Measurements from ENCODE around the gene LIMS2.
A peak's percentile ranks its signal among the peaks of the same experiment; 100 is the strongest.

Gene LIMS2

DNA sequence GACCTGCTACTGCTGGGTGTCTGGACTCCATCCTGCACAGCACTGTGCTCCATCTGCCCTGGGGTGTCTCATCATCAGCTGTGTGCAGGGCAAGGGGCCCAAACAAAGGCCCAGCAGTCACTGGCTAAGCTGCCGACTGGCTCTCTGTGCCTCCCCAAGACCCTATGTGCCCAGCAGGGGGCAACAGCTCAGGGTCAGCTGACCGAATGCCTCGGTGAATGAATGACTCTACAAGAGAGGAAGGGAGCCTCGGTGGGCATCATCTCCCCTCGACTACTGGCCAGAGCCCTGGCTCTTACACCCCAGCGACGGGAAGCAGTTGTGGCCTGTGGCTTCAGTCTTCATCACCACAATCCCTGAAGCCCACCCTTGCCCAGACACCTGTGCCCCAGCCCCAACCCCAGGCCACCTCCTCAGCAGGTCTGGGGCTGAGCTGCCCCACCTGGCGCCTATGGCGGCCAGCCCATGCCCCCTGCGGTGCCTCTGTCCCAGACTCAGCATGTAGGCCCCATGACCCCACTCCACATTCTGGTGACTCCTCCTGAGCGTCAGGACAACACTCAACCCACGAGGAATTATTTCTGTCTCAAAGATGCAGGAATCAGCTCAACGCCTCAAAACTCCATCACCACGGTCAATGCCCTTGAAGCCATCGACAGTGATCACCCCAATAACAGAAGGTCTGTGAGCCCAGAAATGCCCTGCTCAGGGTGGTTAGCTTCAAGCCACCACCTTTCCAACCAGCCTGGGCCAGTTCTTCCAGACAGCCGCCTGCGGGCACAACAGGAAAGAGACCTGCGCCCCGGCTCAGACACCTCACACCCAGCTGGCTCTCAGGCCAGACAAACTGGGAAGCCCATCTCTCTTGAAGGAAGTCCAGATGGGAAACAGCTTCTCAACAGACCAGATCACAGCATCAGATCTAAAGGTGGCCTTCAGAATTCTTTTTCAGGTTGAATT is 31.0 kb downstream of the LIMS2 start:
- DNase-seq, result no peak

DNA sequence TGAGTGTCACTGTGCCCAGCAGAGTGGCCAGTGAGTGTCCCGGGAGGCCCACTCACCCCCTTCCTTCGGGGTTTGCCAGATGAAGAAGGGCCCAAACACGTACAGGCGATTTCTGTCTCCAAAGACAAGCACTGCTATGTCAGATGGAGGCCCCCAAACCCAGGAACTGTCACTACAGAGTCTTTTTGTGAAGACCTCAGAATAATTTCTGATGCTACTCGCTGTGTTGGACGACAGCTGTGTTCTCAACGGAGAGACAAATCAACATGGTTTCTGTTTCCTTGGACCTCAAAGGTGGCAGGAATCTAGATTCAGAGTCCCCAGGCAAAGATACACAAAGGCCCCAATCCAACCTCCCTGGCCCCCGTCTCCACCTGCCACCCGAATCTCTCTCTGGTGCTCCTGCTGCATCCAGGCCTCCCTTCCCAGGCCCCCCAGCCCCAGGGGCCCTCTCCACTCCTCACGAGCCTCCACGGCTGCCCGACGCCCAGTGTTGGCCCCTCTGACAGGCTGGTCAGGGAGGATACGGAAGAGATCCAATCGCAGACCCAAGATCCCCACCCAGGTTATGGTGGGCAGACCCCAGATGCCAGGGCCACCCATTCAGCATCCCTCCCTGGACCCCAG is 31.8 kb downstream of the LIMS2 start:
- DNase-seq, result no peak

DNA sequence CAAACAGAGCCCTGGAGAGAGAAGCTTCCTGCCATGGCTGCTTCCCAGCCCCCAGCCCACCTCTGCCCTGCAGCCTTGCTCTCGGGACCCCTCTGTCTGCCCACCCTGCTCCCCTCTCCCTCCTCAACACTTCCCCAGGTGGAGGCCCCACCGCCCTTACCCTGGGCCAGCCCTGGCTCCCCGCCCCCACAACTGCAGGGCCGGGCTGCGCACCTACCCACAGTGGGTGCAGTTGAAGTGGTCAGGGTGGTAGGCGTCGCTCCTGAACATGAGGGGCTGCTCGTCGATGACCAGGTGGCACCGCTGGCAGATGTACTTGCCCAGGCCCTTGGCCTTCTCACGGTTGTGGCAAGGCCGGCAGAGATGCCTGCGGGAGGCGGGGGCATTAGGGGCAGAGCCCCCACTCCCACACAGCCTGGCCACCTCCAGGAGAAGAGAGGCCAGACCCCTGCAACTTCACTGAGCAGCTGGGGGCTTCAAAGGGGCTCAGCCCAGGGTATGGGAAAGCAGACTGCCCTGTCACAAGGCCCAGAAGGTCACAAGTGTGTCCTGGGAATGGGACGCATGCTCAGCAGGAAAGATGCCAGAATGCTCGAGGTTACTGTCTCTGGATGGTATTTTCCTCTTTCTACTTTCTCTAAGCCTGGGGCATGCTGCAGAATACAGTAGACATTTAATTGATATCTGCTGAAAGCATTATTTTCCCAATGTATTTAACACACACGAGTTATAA is 32.5 kb downstream of the LIMS2 start:
- no peak for DNase-seq

DNA sequence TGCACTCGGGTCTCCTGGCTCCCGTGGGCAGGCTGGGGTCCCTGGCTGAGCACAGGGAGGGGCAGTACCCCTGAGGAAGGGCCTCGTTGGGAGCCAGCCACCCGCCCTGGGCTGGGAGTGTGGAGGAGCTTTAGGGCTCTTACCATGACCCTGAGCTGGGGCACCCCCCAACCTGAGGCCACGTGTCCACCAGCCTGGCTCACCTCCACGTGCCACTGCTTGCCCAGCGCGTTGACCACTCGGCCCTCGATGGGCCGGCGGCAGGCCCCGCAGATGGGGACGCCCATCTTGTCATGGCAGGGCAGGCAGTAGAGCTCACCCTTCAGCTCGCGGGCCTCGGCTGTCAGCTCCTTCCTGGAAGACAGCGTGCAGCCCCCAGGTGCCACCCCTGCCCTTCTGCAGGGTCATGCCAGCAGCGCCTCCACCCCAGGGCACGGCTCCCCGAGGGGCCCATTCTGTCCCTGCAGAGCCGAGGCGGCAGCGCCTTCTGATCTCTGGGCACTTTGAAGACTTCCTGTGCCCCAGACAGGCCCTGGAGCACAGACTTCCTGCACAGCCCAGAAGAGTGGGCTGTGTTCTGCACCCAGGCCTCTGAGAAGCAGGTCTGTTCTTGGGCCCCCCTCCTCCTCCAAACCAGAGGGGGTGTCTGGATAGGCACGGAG is 33.4 kb downstream of the LIMS2 start:
- DNase-seq, result no peak

DNA sequence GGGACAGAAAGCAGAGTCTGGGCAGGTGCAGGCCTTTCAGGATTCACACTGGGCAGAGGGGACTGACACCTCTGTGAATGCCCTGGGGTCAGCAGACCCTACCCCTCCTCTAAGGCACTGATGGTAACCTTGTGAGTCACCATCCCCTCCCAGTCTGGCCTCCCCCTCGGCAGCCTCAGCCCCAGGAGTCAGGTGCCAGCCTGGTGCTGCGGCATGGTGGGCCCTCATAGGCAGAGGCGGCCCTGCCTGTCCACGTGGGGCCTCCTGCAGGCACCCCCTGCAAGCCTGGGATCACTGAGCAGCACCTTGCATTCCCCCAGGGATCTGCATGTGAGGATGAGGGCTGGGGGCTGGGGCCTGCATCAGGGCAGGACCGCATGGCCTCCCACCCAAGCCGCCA is 34.2 kb downstream of the LIMS2 start:
- DNase-seq, result no peak

DNA sequence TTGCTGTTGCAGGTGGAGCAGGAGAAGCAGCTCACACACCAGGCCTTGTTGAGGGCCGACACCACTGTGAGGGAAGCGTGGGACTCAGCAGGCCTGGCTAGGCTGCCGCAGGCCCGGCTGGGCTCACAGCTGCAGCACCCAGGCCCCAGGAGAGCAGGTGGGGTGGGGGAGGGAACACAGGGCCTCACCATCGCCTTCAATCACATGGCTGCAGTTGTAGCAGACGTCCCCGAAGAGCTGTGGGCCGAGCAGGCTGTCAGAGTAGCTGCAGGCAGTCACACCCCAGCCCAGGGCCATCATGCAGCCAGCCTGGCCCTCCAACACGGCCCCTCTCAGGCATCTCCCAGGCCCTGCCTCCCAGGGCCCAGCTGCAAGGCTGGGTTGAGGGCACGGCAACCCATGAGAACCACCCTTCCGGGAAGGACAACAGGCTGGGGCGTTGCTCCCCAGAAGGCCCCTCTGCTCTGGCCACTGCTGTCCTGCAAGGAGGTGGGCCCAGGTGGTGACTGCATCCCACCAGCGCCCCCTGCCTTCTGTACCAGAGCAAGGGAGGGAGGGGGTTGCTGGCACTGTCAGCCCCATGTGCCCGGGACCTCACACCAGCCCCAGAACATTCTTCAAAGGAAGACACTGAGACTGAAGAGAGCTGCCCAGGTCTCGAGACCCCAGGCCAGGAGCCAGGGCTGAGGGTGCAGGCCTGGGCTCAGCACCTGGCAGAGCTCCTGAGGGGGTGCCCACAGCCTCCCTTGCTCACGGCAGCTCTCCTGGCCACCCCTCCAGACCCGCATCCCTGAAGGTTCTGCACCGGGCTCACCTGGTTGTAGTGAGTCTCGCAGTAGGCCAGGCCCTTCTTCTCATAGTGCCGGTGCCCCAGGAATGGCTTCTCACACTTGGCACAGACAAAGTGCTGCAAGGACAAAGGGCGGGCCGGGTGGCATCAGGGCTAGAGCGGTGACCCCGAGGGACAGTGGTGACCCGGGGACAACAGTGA is 35.0 kb downstream of the LIMS2 start:
- DNase-seq, result peak; percentile 21

DNA sequence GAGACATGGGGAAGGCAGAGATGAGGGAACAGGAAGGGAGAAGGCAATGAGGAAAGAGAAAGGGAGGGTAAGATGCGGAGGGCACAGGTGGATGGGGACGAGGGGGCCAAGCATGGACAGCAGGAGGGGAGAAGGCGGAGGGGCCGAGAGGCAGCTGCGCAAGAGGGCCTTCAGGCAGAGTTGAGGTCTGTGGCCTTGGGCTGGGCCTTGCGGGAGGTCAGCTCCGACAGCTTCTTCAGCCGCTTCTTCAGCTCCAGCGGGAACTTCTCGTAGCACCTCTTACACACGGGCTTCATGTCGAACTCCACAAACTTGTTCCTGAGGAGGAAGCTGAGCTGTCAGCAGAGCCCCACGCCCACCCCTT is 36.2 kb downstream of the LIMS2 start:
- no peak for DNase-seq

DNA sequence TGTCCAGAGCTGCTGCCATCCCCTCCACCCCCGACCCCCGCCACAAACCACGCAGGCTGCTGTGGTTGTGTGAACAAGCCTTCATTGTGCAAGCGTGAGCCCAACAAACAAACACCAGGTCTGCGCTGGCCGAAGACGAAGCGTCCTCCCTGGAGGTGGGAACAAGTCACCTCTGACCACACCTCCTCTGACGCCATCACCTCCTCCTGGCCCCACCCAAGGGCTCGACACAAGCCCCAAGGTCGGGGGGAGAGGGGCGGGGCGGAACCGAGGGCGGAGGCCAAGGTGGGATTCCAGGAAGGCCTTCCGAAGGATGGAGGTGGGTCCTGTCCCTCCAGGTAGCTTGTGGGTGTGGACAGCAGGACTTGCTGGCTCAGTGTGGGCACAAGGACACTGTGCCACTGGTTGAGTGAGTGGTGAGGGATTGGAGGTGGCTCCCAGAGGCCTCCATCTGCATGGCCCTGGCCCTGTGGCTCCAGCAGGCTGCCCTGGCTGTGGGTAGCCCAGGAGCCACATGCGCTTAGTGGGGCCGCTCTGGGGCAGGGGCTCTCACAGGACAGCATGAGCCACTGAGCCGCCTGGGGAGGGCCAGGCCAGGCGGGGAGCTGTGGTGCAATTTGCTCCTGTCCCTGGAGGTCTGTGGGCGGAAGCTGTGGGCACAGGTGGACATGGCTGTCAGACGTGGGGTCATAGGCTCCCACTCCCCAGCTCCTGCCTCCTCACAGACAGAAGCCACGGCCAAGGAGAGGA is 36.8 kb downstream of the LIMS2 start:
- no peak for DNase-seq

DNA sequence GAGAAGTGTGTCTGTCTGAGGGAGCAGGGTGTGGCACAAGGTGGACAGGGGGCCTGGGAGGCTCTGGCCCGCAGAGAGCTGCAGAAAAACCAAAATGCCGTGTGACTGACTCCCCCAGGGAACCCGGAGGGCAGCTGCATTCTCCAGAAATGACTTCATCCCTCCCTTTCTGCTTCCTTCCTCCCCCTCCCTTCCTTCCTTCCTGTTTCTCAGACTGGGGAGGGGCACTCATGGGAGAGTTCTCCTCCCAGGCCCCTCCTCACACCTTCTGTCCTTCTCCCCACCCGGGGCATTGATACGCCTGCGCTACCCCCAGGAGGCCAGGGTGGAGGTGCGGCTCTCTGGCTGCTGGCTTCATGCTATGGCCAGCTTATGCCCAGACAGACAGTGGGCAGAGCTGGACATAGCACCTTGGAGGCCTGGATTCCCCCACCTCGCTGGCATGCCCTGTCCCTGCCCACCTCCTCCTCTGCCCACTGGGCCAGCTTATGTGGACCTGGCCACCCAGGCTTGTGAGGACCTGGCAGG is 37.5 kb downstream of the LIMS2 start:
- DNase-seq, result no peak

DNA sequence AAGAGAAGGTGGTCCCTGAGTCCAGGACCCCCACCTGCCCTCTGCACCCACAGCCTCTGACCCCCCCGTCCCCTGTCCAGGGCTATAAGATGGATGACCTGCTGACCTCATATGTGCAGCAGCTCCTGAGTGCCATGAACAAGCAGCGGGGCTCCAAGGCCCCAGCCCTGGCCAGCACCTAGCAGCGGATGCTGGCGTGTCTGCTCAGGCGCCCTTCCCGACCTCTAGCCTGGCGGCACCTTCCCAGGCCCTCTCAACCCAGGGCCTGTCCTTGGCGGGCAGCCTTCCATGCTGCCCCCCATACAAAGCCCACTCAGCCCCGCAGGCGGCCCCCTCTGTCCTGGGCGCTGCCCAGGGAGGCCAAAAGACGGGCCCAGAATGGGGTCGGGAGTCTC is 38.1 kb downstream of the LIMS2 start:
- no peak for DNase-seq

DNA sequence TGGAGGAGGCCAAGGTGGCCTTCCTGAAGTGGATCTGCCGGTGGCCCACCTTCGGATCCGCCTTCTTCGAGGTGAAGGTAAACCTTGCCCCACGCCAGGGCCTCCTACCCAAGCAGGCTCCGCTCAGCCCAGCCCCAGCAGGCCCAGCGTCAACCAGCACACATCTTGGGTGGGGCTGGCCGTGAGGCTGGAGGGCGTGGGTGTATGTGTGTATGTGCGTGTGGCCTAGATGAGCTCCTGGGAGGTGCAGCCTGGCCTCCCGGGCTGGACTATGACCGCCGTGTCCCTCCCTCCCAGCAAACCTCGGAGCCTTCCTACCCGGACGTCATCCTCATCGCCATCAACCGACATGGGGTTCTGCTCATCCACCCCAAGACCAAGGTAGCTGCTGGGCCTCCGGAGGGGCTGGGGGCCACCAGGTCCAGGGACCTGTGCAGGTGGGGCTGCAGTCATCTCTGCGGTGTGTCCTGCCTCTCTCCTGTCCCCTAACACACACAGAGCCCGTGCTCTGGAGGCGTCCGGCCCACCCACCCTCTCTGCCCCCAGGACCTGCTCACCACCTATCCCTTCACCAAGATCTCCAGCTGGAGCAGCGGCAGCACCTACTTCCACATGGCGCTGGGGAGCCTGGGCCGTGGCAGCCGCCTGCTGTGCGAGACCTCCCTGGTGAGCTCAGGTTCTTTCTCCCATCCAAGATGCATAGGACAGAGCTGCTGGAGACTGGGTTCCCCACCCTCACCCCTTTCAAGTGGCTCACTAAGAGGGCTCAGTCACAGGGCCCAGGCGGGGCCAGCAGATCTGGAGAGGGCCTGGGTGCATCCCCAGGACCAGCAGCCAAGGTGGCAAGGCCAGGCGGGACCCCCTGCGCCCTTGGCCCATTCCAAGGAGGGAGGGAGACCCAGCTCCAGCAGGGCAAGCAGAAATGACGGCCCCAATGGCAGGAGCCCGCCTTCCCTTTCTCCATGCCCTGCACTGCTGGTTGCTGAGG is 38.8 kb downstream of the LIMS2 start:
- no peak for DNase-seq

DNA sequence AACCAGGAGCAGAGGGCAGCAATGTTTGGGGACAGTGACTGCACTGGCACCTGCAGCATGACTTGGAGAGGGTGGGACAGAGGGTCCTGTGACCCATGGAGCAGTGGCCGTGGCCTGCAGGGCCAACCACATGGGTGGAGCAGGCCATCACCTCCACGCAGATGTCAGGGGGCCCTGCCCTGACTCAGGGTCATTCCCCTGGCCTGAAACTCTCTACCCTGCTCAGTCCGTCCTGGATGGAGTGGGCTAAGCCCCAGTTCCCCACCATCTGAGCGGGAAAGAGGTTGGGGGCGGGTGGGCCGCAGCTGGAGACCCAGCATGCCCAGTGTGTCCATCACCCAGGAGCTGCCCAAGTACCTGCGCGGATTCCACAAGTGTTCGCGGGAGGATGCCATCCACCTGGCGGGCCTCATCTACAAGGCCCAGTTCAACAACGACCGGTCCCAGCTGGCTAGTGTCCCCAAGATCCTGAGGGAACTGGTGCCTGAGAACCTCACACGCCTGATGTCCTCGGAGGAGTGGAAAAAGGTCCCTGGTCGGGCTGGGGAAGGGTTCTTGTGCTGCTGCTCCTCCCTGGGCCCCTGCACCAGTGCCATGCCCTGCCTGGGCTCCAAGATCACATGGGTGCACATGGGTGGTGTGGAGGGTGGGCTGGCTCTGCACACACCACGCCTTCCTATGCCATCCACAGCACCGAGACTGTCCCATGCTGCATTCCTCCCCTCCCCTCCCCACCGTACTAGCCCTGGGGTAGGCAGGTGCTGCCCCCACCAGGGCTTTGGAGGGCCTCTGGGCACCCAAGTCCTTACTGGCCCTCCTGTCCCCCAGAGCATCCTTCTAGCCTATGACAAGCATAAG is 39.7 kb downstream of the LIMS2 start:
- DNase-seq, result no peak

DNA sequence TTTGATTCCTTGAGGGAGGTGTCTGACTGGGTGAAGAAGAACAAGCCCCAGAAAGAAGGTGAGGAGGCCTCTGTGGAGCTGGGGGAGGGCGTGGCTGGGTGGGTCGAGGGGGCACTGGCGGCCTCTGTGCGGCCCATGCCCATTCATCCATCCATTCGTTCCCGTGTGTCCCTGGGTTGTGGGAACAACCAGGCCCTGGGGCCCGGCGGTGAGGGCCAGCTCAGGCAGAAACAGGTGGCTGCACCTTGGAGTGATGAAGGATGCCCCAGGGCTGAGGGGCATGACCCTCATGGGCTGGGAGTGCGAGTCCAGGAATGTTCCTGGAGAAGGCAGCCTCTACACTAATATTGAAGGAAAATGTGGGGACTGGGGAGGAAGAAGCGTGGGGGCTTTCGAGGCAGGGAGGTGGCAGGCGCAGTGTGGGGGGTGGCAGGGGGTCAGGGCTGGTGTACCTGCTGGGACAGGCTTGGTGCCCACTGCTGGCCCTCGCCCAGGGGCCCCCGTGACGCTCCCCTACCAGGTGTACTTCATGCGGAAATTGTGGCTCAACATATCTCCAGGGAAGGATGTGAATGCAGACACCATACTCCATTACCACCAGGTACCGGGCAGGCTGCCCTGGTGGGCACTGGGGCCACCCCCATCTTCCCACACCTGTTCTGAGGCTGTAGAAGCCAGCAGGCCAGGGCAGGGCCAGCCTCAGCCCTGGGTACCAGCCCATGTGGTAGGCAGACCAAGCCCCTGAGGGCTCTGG is 40.5 kb downstream of the LIMS2 start:
- no peak for DNase-seq

DNA sequence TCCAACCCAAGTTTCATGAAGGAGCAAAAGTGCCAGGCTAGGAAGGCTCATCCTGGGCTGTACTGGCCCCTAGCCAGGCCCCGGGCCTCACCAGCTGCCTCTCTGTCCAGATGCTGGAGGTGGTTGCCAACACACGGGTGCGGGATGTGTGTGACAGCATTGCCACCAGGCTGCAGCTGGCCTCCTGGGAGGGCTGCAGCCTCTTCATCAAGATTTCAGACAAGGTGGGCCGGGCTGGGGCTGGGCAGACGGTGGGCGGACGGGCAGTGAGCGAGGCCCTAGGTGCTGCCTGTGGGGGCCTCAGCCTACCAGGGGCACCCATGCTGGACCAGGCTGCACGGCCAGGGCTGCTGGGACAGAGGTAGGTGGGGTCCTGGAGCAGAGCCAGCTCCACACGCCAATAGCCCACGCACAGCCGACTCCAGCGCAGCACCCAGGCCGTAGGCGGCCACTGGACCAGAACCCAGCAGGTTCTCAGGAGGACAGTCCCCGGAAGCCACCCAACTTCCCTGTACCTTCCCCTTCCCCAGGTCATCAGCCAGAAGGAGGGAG is 41.2 kb downstream of the LIMS2 start:
- DNase-seq, result no peak

DNA sequence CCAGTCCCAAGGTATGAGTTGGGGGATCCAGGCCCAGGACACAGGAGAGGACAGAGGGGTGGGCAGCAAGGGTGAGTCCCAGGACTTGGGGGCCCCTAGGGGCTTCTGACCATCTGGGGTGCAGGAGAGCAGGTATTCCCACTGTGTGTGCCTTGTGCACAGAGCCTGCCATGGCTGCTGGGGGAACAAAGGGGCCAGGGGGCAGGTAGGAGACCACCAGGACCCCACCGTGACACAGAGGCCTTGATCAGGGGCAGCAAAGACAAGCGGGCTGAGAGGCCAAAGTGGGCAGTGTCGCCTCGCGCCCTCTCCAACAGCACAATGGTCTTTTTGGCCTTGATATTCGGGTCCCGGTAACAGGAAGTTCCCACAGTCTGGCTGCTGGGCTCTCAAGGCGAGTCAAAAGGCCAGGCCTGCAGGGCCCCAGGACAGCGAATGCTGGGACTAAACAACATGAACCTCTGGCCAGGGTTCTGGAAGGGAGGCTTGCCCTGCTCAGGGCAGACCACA is 41.7 kb downstream of the LIMS2 start:
- no peak for DNase-seq

DNA sequence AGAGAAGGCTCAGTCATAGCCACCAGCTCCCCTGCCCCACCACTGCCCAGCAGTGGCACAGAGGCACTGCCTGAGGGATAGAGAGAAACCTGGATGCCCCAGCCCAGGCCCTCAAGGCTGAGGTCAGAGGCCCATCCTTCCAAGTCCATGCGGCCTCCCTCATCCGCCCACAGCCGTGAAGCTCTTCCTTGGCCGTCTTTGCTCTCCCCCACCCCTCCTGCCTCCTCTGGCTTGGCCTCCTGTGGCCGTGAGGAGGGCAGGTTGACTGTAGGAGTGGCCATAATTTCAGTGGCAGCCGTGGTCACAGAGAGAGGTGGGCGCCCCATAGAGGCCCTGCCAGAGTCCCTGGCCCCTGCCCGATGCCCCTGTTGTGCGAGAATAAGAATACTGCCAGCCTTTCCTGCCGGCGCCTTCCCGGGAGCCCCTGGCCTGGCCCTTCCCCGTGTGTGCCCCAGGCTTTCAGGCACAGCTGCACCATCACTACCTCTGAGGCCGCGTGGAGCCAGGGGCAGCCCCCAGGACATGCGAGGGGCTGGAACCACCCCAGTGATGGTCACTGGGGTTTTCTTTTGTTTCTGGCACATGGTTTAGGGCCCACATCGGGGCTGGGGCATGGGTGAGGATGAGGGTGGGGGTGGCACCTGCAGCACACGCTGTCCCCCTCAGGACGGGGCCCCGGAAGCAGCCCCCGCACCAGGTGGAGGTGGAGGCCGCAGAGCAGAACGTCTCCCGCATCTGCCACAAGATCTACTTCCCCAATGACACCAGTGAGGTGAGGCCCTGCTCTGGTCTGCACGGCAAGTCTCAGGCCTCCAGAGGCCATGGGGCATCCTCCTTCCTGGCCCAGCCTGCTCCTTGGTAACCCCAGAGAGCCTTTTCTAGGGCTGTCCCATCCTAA is 42.5 kb downstream of the LIMS2 start:
- DNase-seq, result no peak
